ENCODE data around the gene KRTAP4-1.

GRCh38 chr17:41153856-41154255, 30.9 kb downstream of the KRTAP4-1 start:
- TF ChIP-seq CTCF (IDR thresholded peaks at IDR 0.05), result no peak
- TF ChIP-seq EP300 (IDR thresholded peaks at IDR 0.05), result no peak
